Esophagus squamous epithelium (tissue), 4 donors: ENCODE measurements around the gene TENT4B.

Experiments
- POLR2A ChIP-seq, 4 donors: fragments of 450-650 bp; IDR thresholded peaks; one replicate each; pipeline ENCODE4 v1.6.1; 2017; ENCODE audit warnings: antibody characterized with exemption in 4 of 4, mild to moderate bottlenecking in 4 of 4, moderate library complexity in 3 of 4
- TF ChIP-seq, protein P1 (sequence below), 6 experiments: fragments of 450-650 bp in 4 of 6; fragments of 200-600 bp in 2 of 6; sonication (generic) in 2 of 6; IDR thresholded peaks; one replicate each; pipeline ENCODE4 v1.5.1; 2016 to 2019; ENCODE audit warnings: antibody characterized with exemption in 6 of 6, mild to moderate bottlenecking in 4 of 6, moderate library complexity in 4 of 6

DNA sequence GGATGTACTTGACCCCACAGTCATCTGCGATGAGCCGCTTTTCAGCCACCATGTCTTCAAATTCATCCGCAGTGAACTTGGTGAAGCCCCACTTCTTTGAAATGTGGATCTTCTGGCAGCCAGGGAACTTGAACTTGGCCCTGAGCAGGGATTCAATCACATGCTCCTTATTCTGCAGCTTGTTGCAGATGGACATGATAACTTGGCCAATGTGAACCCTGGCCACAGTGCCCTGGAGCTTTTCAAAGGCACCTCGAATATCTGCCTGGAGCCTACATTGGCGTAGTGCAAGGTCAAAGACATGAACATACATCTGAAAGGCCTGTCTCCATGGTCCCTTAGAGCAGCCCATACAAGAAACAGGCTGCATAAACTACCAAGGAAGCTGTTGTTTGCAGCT lies 1.8 kb upstream of the TENT4B start:
- TF ChIP-seq, protein P1, sequence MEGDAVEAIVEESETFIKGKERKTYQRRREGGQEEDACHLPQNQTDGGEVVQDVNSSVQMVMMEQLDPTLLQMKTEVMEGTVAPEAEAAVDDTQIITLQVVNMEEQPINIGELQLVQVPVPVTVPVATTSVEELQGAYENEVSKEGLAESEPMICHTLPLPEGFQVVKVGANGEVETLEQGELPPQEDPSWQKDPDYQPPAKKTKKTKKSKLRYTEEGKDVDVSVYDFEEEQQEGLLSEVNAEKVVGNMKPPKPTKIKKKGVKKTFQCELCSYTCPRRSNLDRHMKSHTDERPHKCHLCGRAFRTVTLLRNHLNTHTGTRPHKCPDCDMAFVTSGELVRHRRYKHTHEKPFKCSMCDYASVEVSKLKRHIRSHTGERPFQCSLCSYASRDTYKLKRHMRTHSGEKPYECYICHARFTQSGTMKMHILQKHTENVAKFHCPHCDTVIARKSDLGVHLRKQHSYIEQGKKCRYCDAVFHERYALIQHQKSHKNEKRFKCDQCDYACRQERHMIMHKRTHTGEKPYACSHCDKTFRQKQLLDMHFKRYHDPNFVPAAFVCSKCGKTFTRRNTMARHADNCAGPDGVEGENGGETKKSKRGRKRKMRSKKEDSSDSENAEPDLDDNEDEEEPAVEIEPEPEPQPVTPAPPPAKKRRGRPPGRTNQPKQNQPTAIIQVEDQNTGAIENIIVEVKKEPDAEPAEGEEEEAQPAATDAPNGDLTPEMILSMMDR (IDR thresholded peaks at IDR 0.05) = no peak
- no peak for TF ChIP-seq POLR2A (IDR thresholded peaks at IDR 0.05)
